ENCODE data around the gene COL19A1. TPM values are rescaled to one million over a fixed set of nuclear protein-coding genes. Genes with fewer than 3 reads are reported as not detected.
"Not testable (repeated sequence)": the region's sequence is repeated elsewhere in the genome, so short reads cannot be mapped to it uniquely, and the experiment has no call there.

COL19A1 gene
- total and polyA plus RNA-seq, 9 donors, result 0.61 to 11.1 (median 2.8) TPM

- WGBS (ENCODE audit: insufficient coverage), result no CpG with 5 or more reads among the region's 2 CpGs
- not testable (repeated sequence) for H3K4me3 ChIP-seq (ENCODE audit: low read length); H3K36me3 ChIP-seq (ENCODE audit: control insufficient read depth, insufficient read depth, low read length); H3K4me1 ChIP-seq (ENCODE audit: control insufficient read depth, insufficient read depth, low read length); H3K27me3 ChIP-seq (ENCODE audit: control insufficient read depth, insufficient read depth, low read length); H3K27ac ChIP-seq (ENCODE audit: low read length); DNase-seq; H3K9me3 ChIP-seq (replicated peaks; ENCODE audit: control insufficient read depth, low read depth, low read length)
These were observed 54.7 kb downstream of the COL19A1 start for GRCh38 chr6:69921066-69921465.

- not testable (repeated sequence) for H3K9me3 ChIP-seq (replicated peaks; ENCODE audit: control insufficient read depth, low read depth, low read length); H3K4me3 ChIP-seq (ENCODE audit: low read length); H3K27me3 ChIP-seq (ENCODE audit: control insufficient read depth, insufficient read depth, low read length); DNase-seq; H3K27ac ChIP-seq (ENCODE audit: low read length); H3K36me3 ChIP-seq (ENCODE audit: control insufficient read depth, insufficient read depth, low read length); H3K4me1 ChIP-seq (ENCODE audit: control insufficient read depth, insufficient read depth, low read length)
- WGBS (ENCODE audit: insufficient coverage), result no CpG with 5 or more reads among the region's 22 CpGs
These were observed 55.3 kb downstream of the COL19A1 start for GRCh38 chr6:69921611-69922010.

- WGBS (ENCODE audit: insufficient coverage), result no CpG with 5 or more reads among the region's 1 CpG
- DNase-seq, result no peak
- H3K27me3 ChIP-seq (ENCODE audit: control insufficient read depth, insufficient read depth, low read length), result no peaks in the 10 kb centered on the region
- H3K36me3 ChIP-seq (ENCODE audit: control insufficient read depth, insufficient read depth, low read length), result no peaks in the 10 kb centered on the region
- H3K27ac ChIP-seq (ENCODE audit: low read length), result no peak overlapping the region
- no peak overlapping the region for H3K4me3 ChIP-seq (ENCODE audit: low read length)
- H3K4me1 ChIP-seq (ENCODE audit: control insufficient read depth, insufficient read depth, low read length), result no peaks in the 10 kb centered on the region
- peaks cover 5% of the 10 kb centered on the region for H3K9me3 ChIP-seq (replicated peaks; ENCODE audit: control insufficient read depth, low read depth, low read length)
These were observed 60.4 kb downstream of the COL19A1 start for GRCh38 chr6:69926745-69927144.

- no peaks in the 10 kb centered on the region for H3K36me3 ChIP-seq (ENCODE audit: control insufficient read depth, insufficient read depth, low read length)
- no peaks in the 10 kb centered on the region for H3K9me3 ChIP-seq (replicated peaks; ENCODE audit: control insufficient read depth, low read depth, low read length)
- no peaks in the 10 kb centered on the region for H3K4me1 ChIP-seq (ENCODE audit: control insufficient read depth, insufficient read depth, low read length)
- H3K27me3 ChIP-seq (ENCODE audit: control insufficient read depth, insufficient read depth, low read length), result no peaks in the 10 kb centered on the region
- no peak for DNase-seq
- no peak overlapping the region for H3K27ac ChIP-seq (ENCODE audit: low read length)
- no peak overlapping the region for H3K4me3 ChIP-seq (ENCODE audit: low read length)
- WGBS (ENCODE audit: insufficient coverage), result 14% methylated on average over 1 of the region's 1 CpG
These were observed 66.9 kb downstream of the COL19A1 start for GRCh38 chr6:69933239-69933638.

- Histone ChIP-seq H3K36me3 (ENCODE audit: control insufficient read depth, insufficient read depth, low read length) (no peaks in the 10 kb centered on the region), H3K9me3 (replicated peaks; ENCODE audit: control insufficient read depth, low read depth, low read length) (no peaks in the 10 kb centered on the region), H3K4me3 (ENCODE audit: low read length) (no peak overlapping the region), H3K27me3 (ENCODE audit: control insufficient read depth, insufficient read depth, low read length) (no peaks in the 10 kb centered on the region), H3K4me1 (ENCODE audit: control insufficient read depth, insufficient read depth, low read length) (no peaks in the 10 kb centered on the region), H3K27ac (ENCODE audit: low read length) (no peak overlapping the region)
- WGBS (ENCODE audit: insufficient coverage), result no CpG with 5 or more reads among the region's 1 CpG
- no peak for DNase-seq
These were observed 68.7 kb downstream of the COL19A1 start for GRCh38 chr6:69935079-69935478.

- no peaks in the 10 kb centered on the region for H3K36me3 ChIP-seq (ENCODE audit: control insufficient read depth, insufficient read depth, low read length)
- no peaks in the 10 kb centered on the region for H3K9me3 ChIP-seq (replicated peaks; ENCODE audit: control insufficient read depth, low read depth, low read length)
- no peak overlapping the region for H3K4me3 ChIP-seq (ENCODE audit: low read length)
- peak; percentile 27 for DNase-seq
- H3K4me1 ChIP-seq (ENCODE audit: control insufficient read depth, insufficient read depth, low read length), result no peaks in the 10 kb centered on the region
- no peaks in the 10 kb centered on the region for H3K27me3 ChIP-seq (ENCODE audit: control insufficient read depth, insufficient read depth, low read length)
- no peak overlapping the region for H3K27ac ChIP-seq (ENCODE audit: low read length)
These were observed 70.5 kb downstream of the COL19A1 start for GRCh38 chr6:69936674-69937363.

GRCh38 chr6:69937402-69938136, 71.2 kb downstream of the COL19A1 start:
- Histone ChIP-seq H3K36me3 (ENCODE audit: control insufficient read depth, insufficient read depth, low read length) (no peaks in the 10 kb centered on the region), H3K4me1 (ENCODE audit: control insufficient read depth, insufficient read depth, low read length) (no peaks in the 10 kb centered on the region), H3K9me3 (replicated peaks; ENCODE audit: control insufficient read depth, low read depth, low read length) (no peaks in the 10 kb centered on the region), H3K4me3 (ENCODE audit: low read length) (no peak overlapping the region), H3K27ac (ENCODE audit: low read length) (no peak overlapping the region), H3K27me3 (ENCODE audit: control insufficient read depth, insufficient read depth, low read length) (no peaks in the 10 kb centered on the region)
- DNase-seq, result no peak
- 80% methylated on average over 1 of the region's 7 CpGs for WGBS (ENCODE audit: insufficient coverage)

- Histone ChIP-seq H3K36me3 (ENCODE audit: control insufficient read depth, insufficient read depth, low read length) (no peaks in the 10 kb centered on the region), H3K4me1 (ENCODE audit: control insufficient read depth, insufficient read depth, low read length) (no peaks in the 10 kb centered on the region), H3K27me3 (ENCODE audit: control insufficient read depth, insufficient read depth, low read length) (no peaks in the 10 kb centered on the region), H3K9me3 (replicated peaks; ENCODE audit: control insufficient read depth, low read depth, low read length) (no peaks in the 10 kb centered on the region), H3K4me3 (ENCODE audit: low read length) (no peak overlapping the region), H3K27ac (ENCODE audit: low read length) (no peak overlapping the region)
- no peak for DNase-seq
- whole genome bisulfite sequencing (ENCODE audit: insufficient coverage), result no CpG with 5 or more reads among the region's 2 CpGs
These were observed 76.1 kb downstream of the COL19A1 start for GRCh38 chr6:69942485-69942884.

GRCh38 chr6:69945192-69945591, 78.8 kb downstream of the COL19A1 start:
- H3K27ac ChIP-seq (ENCODE audit: low read length), result no peak overlapping the region
- H3K4me3 ChIP-seq (ENCODE audit: low read length), result no peak overlapping the region
- no CpG with 5 or more reads among the region's 1 CpG for WGBS (ENCODE audit: insufficient coverage)
- no peaks in the 10 kb centered on the region for H3K36me3 ChIP-seq (ENCODE audit: control insufficient read depth, insufficient read depth, low read length)
- DNase-seq, result no peak
- H3K4me1 ChIP-seq (ENCODE audit: control insufficient read depth, insufficient read depth, low read length), result no peaks in the 10 kb centered on the region
- H3K9me3 ChIP-seq (replicated peaks; ENCODE audit: control insufficient read depth, low read depth, low read length), result no peaks in the 10 kb centered on the region
- no peaks in the 10 kb centered on the region for H3K27me3 ChIP-seq (ENCODE audit: control insufficient read depth, insufficient read depth, low read length)

- Histone ChIP-seq H3K27ac (ENCODE audit: low read length) (no peak overlapping the region), H3K27me3 (ENCODE audit: control insufficient read depth, insufficient read depth, low read length) (no peaks in the 10 kb centered on the region), H3K4me3 (ENCODE audit: low read length) (no peak overlapping the region), H3K4me1 (ENCODE audit: control insufficient read depth, insufficient read depth, low read length) (no peaks in the 10 kb centered on the region), H3K36me3 (ENCODE audit: control insufficient read depth, insufficient read depth, low read length) (no peaks in the 10 kb centered on the region), H3K9me3 (replicated peaks; ENCODE audit: control insufficient read depth, low read depth, low read length) (no peaks in the 10 kb centered on the region)
- WGBS (ENCODE audit: insufficient coverage), result no CpG with 5 or more reads among the region's 1 CpG
- DNase-seq, result no peak
These were observed 82.2 kb downstream of the COL19A1 start for GRCh38 chr6:69948479-69949114.
